ENCODE measurements around the gene ANK2.
"Not testable (repeated sequence)": the region's sequence is repeated elsewhere in the genome, so short reads cannot be mapped to it uniquely, and the experiment has no call there.

Gene ANK2

DNA sequence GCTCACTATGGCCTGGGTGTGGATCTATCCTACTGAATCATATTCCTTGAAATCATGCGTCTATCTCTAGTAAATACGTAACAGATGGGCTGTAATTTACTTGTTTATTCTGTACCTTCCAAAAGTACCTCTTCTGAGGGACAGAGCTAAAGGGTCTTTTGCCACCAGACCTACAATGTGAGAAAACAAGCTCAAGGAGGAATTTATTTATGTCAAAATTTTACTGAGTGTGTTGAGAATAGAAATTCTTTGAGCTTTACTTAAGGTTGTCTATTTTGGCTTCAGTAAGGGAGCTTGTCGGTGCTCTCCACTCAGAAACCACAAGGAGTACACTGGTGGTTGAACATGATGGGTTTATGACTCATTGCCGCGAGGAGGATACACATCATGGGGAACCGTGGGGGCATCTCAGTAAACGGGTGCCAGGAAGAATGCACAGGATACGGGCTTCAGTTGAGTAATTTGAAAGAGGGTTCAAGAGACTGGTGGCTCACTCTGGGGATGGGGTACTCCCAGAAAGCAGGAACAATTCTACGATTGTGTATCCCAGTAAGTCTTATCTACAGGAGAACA, 3.0 kb downstream of the ANK2 start:
- no peak for DNase-seq (ENCODE audit: low read depth)

DNA sequence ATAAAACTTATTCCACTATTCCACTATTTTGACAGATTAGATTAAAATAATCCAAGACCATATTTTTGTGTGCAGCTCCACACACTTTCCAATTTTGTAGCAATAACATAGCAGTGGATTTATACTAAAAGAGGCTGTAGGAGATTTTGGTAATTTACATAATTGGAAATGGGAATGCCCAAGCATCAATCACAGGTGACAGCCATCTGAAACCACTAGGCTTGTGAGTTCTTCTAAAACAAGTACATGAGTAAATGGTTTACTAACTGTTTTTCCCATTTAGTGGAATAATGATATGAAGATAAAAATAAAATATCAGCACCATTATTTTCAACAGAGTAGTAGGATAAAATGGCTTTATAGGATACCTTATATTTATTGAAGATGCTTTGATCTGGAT, 4.4 kb downstream of the ANK2 start:
- no peak for DNase-seq (ENCODE audit: low read depth)

DNA sequence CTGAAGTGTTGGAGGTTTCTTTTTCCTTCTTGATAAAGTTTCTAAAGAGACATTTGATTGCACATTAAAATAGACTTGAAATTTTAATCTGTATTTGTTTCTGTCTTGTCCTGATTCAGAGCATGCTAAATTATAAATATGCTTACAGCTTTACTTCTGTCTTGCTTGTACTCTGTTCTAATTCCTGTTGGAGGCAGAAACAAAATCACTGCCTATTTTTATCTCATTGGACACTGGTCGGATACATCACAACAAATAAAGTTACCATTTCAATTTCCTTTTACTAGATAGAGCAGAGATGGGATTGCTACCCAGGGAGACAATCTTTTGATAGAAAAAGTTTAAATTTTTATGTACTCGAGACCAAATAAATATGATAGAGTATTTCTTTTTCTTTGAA, 6.9 kb downstream of the ANK2 start:
- no peak for DNase-seq (ENCODE audit: low read depth)

DNA sequence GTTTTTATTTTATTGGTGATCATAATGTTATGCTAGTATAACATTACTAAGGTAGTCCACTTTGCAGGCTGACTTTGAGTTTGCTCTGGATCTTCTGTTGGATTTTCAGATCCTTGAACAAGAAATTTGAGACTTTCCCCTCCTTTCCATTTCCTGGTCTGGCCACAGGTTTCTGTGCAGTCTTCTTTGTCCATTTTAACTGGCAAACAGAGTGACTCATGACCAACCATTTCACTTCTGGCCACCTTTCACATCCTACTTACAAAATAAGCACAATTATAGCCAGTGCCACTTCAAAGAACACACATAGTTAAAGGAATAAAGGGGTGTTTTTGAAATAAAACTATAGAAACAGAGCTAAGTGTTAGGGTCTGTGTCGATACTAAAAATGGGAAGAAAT, 8.4 kb downstream of the ANK2 start:
- no peak for DNase-seq (ENCODE audit: low read depth)

DNA sequence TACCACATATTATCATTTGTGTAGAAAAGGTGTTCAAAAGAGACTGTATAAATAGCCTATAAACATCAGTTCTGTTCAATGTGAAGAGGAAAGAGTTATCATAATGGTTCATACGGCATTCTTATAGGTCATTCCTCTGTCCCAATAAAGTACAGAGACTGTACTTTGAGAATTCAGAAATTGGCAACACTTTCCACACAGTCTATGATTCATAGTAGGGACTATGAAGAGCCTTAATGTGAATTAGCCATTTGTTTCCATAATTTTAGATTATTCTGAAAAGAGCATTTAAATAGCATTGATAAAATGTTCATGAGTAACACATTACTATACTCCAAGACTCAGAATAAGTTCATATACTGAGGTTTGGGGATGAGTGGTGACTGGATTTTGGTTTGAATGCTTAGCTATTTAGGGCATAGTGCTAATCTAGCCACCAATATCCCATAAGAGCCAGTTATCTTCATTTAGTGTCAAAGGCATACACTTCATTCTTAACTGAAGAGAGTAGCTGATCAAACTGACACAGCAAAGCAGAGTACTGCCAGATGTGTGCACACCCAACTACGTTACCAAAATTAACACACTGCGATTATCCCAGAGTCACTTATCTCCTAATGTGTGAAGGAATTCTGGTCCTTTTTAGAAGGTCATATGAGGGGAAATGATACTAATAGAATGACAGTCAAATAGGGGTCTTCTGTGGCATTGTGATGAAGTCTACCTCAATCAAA, 10.2 kb downstream of the ANK2 start:
- no peak for DNase-seq (ENCODE audit: low read depth)

DNA sequence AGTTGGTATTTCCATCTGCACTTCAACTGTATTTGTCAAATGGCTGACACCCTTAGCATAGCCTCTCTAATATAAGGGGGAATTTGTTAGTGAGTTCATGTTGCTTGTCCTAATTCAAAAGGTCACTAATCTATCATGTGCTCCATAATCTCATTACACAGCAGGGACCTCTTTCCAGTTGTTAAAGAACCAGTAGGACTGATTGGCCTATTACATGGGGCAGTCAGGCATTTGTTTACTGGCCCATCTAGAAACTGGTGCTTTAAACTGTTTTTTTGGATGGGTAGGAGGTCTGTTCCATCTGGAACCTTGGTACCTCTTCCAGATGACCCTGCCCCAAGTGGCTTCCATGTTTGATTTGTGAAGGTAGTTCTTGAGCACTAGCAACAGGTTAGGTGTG, 11.4 kb downstream of the ANK2 start:
- DNase-seq (ENCODE audit: low read depth) = no peak

DNA sequence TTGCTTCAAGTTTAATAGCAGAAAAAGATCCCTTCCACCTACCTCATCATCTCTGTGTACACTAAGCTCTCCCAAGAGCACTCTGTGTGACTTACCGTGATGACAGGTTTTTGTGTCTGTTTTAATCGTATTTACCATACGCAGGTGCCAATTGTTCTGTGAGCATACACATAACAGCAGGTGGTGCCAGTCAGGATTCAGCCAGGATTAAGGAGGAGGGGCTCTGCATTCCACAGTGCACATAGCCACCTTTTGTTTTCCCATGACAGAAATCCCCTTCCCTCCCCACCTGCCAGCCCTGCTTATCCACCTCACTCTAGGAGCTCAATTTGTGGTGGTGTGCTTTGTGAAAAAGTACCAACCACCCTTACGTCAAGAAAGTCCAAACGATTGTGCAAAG, 14.8 kb downstream of the ANK2 start:
- no peak for DNase-seq (ENCODE audit: low read depth)

DNA sequence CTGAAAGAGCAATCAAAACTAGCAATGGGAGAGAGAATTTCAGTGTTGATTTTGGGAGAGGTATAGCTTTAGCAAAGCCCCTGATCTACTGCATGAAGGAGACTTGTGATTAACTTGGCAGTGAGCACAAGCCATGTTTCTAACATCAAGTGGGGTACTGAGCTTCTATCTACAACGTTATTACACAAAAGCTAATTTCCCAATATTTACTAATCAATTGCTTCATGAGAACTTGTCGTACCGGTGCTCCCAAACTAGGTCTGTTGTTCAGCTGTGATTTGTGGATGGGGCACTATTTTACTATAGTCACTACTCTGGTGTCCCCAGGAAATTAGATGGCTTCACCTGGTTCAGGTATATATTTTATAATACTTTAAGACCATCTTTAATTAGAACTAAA, 16.2 kb downstream of the ANK2 start:
- DNase-seq (ENCODE audit: low read depth) = no peak

DNA sequence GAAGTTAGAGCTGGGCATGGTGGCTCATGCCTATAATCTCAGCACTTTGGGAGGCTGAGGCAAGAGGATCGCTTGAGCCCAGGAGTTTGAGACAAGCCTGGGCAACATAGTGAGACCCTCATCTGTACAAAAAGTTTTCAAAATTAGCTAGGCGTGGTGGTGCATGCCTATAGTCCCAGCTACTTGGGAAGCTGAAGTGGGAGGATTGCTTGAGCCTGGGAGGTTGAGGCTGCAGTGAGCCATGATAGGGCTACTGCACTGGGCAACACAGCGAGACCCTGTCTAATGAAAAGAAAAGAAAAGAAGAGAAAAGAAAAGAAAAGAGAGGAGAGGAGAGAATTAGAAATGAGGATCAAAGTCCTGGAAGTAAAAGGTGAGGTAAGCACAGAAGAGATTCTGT, 19.3 kb downstream of the ANK2 start:
- DNase-seq (ENCODE audit: low read depth) = not testable (repeated sequence)

DNA sequence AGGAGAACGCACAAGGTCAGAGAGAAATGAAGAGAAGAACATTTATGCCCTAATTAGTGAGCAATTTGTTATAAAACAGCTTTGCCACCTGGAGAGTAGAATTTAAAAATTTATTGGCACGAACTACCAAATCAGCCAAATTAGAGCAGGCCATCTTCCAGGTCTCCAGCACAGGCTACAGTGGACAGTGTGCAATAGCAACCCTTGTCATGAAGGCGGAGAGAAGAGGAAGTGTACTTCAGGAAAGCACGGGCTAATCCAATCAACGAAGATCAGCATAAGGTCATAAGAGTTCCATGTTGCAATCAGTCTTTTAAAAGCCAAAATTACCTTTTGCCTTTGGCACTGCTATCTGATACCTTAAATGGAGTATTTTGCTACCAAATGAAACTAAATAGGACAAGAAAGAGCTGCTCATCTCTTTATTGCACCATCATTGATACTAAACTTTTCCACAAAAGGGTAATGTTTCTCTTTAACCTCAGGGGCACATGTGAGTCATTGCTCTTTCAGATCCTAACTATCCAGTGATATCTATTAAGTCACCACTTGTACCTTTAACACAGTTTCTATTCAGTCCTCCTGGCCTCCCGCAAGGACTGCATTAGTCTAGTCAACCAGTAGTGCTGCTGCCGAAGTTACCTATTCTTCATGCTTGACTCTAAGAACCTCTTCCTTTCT, 19.9 kb downstream of the ANK2 start:
- no peak for DNase-seq (ENCODE audit: low read depth)

DNA sequence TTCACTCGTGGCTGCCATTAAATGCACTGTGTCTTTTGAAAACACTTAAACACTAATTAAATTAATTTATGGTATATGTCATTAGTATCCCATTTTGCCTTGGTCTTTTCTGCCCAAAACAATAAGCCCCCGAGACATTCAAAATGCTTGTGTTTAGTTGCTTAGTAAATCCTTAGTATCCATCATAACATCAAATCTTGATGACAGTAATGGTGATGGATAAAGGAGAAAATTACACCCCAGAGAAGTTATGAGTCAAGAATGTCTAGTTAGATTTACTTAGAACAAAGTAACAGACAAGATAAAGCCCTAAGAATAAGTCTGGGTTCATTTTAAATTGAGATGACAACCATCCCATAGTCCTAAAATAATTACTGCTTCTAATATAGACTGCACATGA, 21.3 kb downstream of the ANK2 start:
- DNase-seq (ENCODE audit: low read depth) = no peak

DNA sequence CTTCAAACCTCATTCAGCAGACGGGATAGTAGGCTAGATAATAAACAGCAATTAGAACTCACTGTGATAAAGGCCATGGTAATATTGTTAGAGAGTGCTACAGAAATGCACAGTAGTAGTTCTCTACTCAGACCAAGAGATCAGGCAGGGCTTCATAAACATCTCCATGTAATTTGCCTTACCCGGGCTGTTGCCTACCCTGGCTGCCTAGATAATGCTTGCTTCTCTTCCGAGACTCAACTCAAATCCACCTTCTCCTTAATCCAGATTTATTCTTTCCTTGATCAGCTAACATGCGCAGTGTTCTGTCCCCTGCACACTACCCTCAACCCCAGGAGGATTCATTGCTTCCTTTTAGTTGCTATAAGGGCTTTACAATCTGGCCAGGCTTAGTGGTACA, 21.8 kb downstream of the ANK2 start:
- DNase-seq (ENCODE audit: low read depth) = no peak

DNA sequence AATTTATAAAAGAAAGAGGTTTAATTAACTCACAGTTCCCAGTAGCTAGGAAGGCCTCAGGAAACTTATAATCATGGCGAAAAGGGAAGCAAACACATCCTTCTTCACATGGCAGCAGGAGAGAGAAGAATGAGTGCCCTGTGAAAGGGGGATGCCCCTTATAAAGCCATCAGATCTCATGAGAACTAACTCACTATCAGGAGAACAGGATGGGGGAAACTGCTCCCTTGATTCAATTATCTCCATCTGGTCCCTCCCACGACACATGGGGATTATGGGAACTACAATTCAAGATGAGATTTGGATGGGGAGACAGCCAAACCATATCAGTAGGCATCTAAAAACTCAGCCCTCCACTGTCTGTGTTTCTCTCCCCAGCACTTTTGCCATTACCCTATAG, 22.4 kb downstream of the ANK2 start:
- no peak for DNase-seq (ENCODE audit: low read depth)

DNA sequence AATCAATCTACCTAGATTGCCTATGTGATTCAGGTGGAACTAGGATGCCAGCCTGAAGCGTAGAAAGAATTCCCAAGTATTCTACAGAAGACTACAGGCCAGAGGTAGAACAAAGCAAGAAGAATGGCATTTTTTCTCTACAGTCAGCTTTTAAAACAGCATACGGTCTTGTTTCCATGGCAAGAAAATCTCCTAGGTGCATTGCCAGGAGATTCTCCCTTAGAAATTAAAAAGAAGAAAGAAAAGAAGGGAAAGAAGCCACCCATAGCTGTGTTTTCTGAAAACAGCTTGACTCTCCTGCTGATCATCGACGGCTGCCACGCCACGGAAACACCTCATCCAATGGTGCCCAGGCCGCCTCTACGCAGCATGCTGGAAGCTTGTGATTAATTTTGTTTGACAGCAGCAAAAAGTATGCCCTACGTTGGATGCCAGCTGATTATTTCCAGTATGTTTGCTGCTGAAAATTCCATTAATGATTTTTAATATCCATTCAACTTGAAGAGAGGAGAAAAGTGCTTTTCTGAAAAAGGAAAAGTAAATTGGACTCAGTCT, 24.1 kb downstream of the ANK2 start:
- DNase-seq (ENCODE audit: low read depth) = no peak

DNA sequence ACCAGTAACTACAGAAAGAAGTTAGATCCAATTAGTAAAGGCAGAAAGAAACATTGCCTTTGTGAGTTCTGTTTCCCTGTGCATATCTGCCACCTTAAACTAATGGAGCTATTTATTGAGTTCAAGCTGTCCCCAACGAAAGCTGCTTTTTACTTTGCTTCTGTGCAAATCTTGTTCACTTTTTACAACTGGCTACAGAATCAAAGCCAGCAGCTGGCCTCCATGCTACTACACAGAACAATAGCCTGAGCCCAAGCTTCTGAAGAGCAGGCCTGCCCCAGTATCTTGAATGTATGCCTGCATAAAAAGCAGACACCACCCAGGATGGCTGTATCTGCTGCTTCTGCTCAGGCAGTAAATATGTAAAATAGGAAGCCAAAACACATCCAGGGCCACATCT, 28.1 kb downstream of the ANK2 start:
- DNase-seq (ENCODE audit: low read depth) = no peak

DNA sequence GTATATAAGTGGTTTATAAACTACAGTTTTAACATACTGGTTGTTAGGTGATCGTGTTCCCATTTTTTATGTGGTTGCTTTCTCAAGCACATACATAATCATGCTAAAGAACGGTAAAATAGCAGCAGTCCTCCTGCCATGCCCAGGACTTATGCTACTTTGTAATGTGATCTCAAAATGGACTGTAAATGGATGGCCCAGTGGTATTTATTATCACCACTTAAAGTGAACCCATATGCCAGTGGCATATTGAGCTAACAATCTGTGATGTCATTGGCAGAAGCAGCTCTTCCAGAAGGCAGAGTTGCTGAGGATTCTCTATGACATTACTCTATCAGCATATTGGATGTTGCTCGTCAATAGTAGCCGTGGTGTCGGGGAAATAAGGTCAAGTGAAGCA, 28.6 kb downstream of the ANK2 start:
- no peak for DNase-seq (ENCODE audit: low read depth)

DNA sequence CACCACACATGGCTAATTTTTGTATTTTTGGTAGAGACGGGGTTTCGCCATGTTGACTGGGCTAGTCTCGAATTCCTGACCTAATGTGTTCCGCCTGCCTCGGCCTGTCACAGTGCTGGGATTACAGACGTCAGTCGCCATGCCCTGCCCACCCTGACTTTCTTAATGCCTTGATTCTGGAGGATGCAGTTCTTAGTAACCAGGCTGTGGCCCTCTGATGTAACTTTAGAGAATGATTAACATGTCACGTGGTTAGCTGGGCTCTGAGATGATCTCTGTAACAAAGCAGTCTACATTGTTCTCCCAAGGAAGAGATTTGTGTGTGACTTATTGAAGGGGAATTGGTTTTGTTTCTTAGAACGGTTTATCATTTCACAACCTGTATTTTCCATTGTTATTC, 30.6 kb downstream of the ANK2 start:
- no peak for DNase-seq (ENCODE audit: low read depth)

DNA sequence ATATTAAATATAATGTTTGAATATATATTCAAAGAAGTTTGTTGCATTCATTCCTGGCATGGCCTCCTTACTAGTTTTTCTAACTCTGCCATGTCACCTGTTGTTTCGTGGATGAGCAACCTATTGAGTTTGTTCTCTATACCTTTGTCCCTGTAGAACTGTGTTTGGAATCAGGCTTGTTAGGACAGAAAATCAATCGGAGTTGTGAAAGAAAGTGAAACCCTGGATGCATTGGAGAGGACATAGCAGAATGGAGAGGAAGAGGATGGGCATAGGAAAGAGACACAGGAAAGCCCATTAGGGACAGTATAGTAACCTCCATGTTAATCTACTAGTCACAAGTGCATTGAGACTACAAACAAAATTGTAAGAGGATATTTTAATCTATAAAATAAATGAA, 31.2 kb downstream of the ANK2 start:
- no peak for DNase-seq (ENCODE audit: low read depth)

DNA sequence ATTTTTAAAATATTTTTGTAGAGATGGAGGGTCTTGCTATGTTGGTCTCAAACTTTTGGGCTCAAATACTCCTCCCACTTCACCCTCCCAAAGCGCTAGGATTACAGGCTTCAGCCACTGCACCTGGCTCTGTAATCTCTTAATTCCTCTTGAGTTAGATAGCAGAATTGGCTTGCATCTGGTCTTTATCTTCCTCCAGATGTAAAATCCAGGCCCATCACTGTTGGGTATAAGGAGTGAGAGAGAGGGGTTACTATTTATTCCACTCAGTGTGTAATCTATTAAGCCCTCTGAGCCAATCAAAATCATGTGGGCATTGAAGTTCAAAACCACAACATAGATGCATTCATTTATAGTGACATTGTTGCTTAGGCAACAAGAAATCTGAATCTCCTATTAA, 33.9 kb downstream of the ANK2 start:
- DNase-seq (ENCODE audit: low read depth) = no peak

DNA sequence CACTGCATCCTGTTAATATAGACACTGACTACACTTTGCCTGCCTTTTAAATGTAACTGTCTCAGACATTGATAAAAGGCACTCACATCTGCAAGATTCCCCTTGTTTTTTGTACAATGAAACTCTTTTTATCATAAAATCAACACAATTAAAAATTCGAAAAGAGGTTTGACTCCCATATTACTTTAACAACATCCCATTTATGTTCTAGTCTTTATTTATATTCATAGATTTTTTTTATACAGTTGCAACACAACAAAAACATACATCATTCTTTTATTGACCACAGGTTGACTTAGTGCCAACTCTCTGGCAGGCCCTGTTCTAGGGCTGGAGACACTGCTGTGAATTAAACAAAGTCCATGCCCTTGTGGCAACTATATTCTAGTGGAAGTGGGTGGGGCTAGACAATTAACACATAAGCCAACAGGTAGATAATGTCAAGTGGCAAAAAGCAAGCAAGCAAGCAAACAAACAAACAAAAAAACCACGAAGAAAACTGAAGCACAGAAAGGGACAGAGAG, 36.8 kb downstream of the ANK2 start:
- DNase-seq (ENCODE audit: low read depth) = no peak

DNA sequence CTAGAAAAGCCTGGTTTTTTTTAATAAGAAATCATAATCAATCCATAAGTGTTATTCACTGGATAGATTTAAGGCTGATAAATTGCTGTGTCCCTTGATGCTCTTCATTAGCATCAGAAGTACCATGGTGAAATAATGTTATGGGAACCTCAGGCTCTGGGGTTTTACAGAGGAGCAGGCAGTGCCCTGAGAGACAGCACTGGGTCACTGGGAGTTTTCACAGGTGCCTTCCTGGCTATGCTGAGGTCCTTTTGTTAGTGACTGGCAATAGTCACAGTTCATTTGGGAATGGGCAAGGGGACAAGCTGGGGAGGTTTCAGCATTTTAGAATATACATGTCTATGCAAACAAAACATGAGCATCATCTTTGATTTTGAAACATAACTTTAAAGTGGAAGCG, 38.6 kb downstream of the ANK2 start:
- DNase-seq (ENCODE audit: low read depth) = no peak

DNA sequence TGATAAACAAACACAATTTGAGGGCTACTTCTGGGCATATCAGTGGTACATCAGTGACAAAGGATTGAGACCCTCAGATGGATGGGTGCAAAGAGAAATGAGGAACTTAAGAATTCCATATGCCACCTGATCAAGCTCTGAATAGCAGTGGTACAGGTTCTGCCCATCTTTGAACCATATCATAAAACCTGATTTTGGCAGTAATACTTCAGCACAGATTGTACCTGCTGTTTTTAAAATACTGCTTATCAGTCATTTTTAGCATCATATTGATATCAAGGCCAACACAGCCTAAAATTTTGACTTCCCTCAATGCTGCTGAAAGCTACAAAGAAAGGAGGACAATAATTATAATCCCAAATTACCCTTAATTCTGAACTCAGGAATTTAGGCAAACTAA, 41.5 kb downstream of the ANK2 start:
- DNase-seq (ENCODE audit: low read depth) = no peak

DNA sequence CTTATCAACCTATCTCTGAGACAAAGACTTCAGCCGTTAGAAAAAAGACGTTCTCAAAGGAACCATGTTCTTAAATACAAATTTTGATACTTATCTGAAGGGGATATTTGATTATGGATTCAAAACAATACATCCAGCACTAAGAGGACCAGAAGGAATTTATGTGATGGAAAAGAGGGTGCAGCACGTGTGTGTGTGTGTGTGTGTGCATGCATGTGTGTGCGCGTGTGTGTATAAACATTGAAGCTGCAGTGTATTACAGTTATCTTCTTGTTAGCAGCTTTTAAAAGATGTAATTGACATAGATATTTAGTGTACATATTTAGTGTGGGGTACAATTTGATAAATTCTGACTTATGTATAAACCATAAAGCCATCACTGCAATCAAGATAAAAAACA, 44.9 kb downstream of the ANK2 start:
- DNase-seq (ENCODE audit: low read depth) = no peak
